Sigmoid colon (tissue), 4 donors: ENCODE results near the gene TBC1D8.

Experiments used
- CTCF ChIP-seq, 4 experiments: fragments of 450-650 bp in 3 of 4; fragments of 200-600 bp in 1 of 4; IDR thresholded peaks; one replicate each; pipeline ENCODE4 v1.5.1; 2016 to 2019; ENCODE audit warnings: antibody characterized with exemption in 4 of 4, mild to moderate bottlenecking in 3 of 4, moderate library complexity in 2 of 4
- POLR2AphosphoS5 ChIP-seq, 4 donors: sonication (generic); formaldehyde crosslinking; IDR thresholded peaks; one replicate each; pipeline ENCODE4 v1.6.1; 2017; ENCODE audit warnings: antibody characterized with exemption in 4 of 4

- TF ChIP-seq CTCF (IDR thresholded peaks at IDR 0.05) (no peak), POLR2AphosphoS5 (IDR thresholded peaks at IDR 0.05) (no peak)
Measured at GRCh38 chr2:101011152-101011551, 140.0 kb downstream of the TBC1D8 start.
